Cardiac septum (tissue), 1 donor: ENCODE measurements around the gene DDC. TPM values are rescaled to one million over a fixed set of nuclear protein-coding genes. Genes with fewer than 3 reads are reported as not detected.

Experiments used
- total RNA-seq: library from RNA; stranded (reverse); fragmentation: NEBNext Ultra II Directional; extraction: Animal tissue kit (Norgen Biotek cat#: 25700); gene quantifications from one replicate; pipeline ENCODE4 v1.2.1, GENCODE V29; 2021
- donor health status: DM: no; HTN: no; CAD: no.

The DDC gene
- total RNA-seq, 1 donor from 2014 or later, result not detected

Other genes with a start within 250 kb of the DDC start
- 2.6 TPM for gene FIGNL1, start 115.1 kb downstream of the DDC start, total RNA-seq
- gene GRB10, start 217.5 kb upstream of the DDC start, total RNA-seq, result 51.8 TPM